Regular cardiac myocyte (primary cell): ENCODE results near the gene NUP205. TPM values are rescaled to one million over a fixed set of nuclear protein-coding genes. Genes with fewer than 3 reads are reported as not detected.

Source experiments
- total RNA-seq: library from RNA; depleted of rRNA; stranded (reverse); fragments of >200 nt; gene quantifications from 2 replicates; pipeline ENCODE4 v1.2.3, GENCODE V29; 2014

Gene NUP205
- 41.7 and 65.0 TPM in 2 replicates for total RNA-seq

DNA sequence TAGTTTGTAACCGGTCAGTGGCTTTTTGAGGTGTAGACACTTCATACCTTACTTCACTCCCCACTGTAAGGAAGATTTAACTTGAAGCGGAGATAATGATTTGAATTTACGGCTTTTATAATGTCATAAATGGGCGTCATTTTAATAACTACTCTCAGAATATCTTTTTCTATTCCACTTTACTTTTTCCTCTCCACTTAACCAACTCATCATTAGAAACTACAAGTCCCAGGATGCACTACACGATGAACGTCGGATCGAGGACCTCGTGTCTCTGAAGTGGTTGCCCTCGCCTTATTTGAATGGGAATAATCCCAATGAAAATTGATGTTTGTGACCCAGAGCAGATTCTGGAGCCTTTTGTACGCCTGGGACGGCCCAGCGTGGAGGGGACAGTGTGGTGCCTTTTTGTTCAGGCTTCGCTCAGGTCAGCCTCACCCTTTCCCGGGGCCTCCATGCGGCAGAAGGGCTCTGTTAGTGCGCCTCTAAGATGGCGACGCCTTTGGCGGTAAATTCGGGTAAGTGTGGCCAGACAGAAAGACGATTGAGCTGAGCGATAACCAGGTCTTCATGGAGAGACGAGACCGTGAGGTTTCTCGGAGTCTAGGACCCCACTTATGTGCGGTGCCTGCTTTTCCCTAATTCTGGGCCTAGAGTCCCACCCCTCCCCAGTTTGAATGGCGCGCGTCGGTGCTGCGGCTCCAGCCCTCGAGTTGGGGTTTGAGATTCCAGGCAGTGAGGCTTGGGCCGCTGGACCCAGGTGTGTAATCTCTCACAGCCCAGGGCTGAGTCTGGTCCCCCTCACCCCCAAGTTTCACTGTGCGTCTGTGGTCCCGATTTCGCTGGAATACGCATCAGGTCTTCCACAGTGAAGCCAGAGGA, at the start of gene NUP205:
NUP205 (plus strand) TSS at position 463 of the 882 bp plus-strand sequence; CDS start at position 491, 28 bp downstream.

DNA sequence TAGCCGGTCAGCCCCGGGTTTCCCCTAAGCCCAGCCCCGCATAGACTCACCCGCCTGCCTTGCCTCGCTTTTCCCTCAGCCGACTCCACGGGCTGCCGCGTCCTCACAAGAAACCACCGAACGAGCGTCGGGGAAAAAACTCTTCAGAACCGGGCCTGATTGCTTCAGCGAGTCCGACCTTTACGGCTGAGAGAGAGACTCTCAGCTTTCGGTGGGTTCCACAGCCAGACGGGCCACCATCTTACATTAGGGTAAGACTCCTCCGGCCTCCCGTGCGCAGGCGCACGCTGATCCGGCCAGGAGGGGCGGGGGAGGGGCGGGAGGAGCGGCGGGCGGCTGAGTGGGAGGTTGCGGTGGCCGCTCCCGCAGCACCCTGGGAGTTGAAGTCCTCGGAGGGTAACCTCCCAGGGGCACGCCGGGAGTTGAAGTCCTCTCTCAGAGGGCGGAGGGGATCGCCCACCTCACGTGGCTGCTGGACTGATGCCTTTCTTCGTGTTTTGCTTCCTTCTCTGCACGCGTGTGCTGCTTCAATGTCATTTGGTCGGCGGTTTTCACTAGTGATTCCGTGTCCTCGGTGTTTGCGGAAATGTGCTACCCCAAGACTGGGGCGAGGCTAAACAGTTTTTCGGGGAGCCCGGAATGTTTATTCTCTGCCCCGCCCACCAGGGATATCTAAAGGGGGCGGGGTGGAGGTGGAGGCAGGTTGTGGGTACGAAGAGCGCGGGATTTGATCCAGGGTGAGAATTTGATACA, 47.7 kb upstream of the NUP205 start, which contains the start of gene CNOT4:
CNOT4 (minus strand) TSS at position 264 of the 753 bp plus-strand sequence. CDS start 71,771 bp downstream, outside the sequence.

DNA sequence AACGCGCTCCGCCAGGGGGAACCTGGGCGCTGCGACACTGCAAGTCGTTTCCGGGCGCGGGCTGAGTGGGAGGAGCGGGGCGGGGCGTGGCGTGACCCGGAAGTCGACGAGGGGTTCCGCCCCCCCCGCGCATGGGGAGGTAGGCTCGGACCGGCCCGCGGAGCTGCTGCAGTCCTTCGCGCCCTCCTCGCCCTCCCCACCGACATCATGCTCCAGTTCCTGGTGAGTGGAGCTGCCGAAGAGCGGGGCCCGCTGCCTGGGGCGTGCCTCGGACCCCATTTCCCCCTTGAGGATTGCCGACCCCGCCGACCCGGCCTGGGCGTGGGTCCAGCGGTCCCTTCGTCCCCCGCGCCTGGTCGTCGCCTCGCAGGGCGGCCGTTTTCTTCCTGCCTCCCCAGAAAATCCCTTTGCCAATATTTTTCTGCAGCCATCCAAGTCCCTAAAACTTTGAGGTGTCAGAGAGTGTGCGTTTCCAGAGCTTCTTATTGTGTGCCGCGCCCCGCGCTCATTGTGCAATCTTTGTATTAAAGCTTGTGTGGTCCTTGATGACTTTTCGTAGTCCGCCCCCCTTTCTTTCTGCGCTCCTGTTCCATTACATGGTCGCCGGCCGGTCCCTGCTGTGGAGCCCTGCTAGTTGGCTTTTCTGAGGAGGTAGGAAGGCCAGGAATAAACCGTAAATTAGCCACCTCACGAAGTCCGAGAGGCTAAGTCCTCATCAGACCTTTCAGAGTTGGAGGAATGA, 104.8 kb downstream of the NUP205 start, which contains the start of gene STMP1:
STMP1 (plus strand) TSS at position 142 of the 742 bp plus-strand sequence.

Other genes with a start within 250 kb of the NUP205 start
- gene CNOT4, start 47.8 kb upstream of the NUP205 start, total RNA-seq: 5.6 and 7.3 TPM in 2 replicates
- 15.7 and 18.6 TPM in 2 replicates for gene STMP1, start 104.6 kb downstream of the NUP205 start, total RNA-seq
- gene SLC13A4, start 170.3 kb downstream of the NUP205 start, total RNA-seq: under 0.01 TPM in 1 of 2 replicates, not detected in the other
- 3.1 and 21.5 TPM in 2 replicates for gene FAM180A, start 190.9 kb downstream of the NUP205 start, total RNA-seq